K562 (cell line): ENCODE measurements around the gene SLC6A9. TPM values are rescaled to one million over a fixed set of nuclear protein-coding genes. Genes with fewer than 3 reads are reported as not detected.

Experiments used
- CHD1 ChIP-seq: fragments of 200-600 bp; sonication (generic); IDR thresholded peaks from one replicate; pipeline ENCODE4 v1.6.1; 2012; ENCODE audit warnings: mild to moderate bottlenecking, moderate library complexity, low read length, inconsistent platforms
- CSDE1 ChIP-seq, 2 experiments: fragments of 450-650 bp; IDR thresholded peaks; 2 replicates each; pipeline ENCODE4 v1.6.1; 2016; ENCODE audit warnings: mild to moderate bottlenecking in 1 of 2
- CXXC5 ChIP-seq: fragments of 250-450 bp; sonication (Bioruptor Pico); IDR thresholded peaks from 2 replicates; pipeline ENCODE4 v1.8.0; 2022; ENCODE audit warnings: inconsistent platforms, mild to moderate bottlenecking, moderate library complexity
- HDAC6 ChIP-seq: IDR thresholded peaks from 2 replicates; pipeline ENCODE4 v1.6.1; 2012; ENCODE audit warnings: low read depth, mild to moderate bottlenecking, control low read depth, inconsistent platforms, low read length, moderate library complexity
- HMGN3 ChIP-seq: IDR thresholded peaks from 2 replicates; pipeline ENCODE4 v1.6.1; 2011; ENCODE audit warnings: borderline replicate concordance, low read depth, mild to moderate bottlenecking, mixed read lengths, low read length; ENCODE audit not compliant: insufficient read length; ENCODE audit errors: extremely low read depth
- PCBP1 ChIP-seq: fragments of 200-400 bp; formaldehyde crosslinking; IDR thresholded peaks from 2 replicates; pipeline ENCODE4 v1.6.1; 2018; ENCODE audit warnings: mild to moderate bottlenecking, low read depth, low read length; ENCODE audit not compliant: poor library complexity, severe bottlenecking
- PHF8 ChIP-seq: fragments of 200-600 bp; sonication (generic); IDR thresholded peaks from 2 replicates; pipeline ENCODE4 v1.6.1; 2012; ENCODE audit warnings: mixed run types, mild to moderate bottlenecking, inconsistent platforms, low read length, moderate library complexity, borderline replicate concordance
- POLR2B ChIP-seq: fragments of 450-650 bp; IDR thresholded peaks from 2 replicates; pipeline ENCODE4 v1.6.1; 2018; ENCODE audit warnings: low read depth; ENCODE audit not compliant: partially characterized antibody
- POLR2G ChIP-seq: fragments of 200-400 bp; formaldehyde crosslinking; IDR thresholded peaks from 2 replicates; pipeline ENCODE4 v1.6.1; 2017; ENCODE audit warnings: low read depth, mild to moderate bottlenecking, antibody characterized with exemption, low read length, moderate library complexity
- SAP30 ChIP-seq: fragments of 200-600 bp; sonication (generic); IDR thresholded peaks from 2 replicates; pipeline ENCODE4 v1.6.1; 2012; ENCODE audit warnings: borderline replicate concordance, low read depth, mild to moderate bottlenecking, moderate library complexity, low read length, control low read depth, inconsistent platforms; ENCODE audit not compliant: insufficient read depth, poor library complexity, severe bottlenecking
- ZNF311 ChIP-seq: fragments of 250-450 bp; sonication (Bioruptor Pico); IDR thresholded peaks from 2 replicates; pipeline ENCODE4 v1.4.0; 2020; ENCODE audit warnings: mild to moderate bottlenecking, moderate library complexity
- ZNF79 ChIP-seq: fragments of 250-450 bp; sonication (Bioruptor Pico); IDR thresholded peaks from 2 replicates; pipeline ENCODE4 v1.4.0; 2020; ENCODE audit warnings: low read depth, mild to moderate bottlenecking, moderate library complexity
- polyA plus RNA-seq, 8 experiments: library from polyadenylated mRNA; depleted of rRNA in 4 of 8; stranded (reverse) in 5 of 8; unstranded in 3 of 8; fragments of >200 nt; fragmentation: Nextera tagmentation in 2 of 8; fragmentation: Illumina TruSeq in 1 of 8; extraction: Ambion mirVana in 2 of 8; extraction: Trizol in 1 of 8; gene quantifications; 2 replicates each; pipeline versions ENCODE4 v1.2.1 to v1.2.3, GENCODE V29; 2011 to 2014; ENCODE audit warnings: inconsistent platforms in 1 of 8, missing spikeins in 1 of 8
- total RNA-seq, 7 experiments: library from RNA; depleted of rRNA in 6 of 7; stranded (reverse); fragments of >200 nt in 6 of 7; fragmentation: Illumina TruSeq in 2 of 7; extraction: Trizol in 2 of 7; gene quantifications; 2 replicates each; pipeline versions ENCODE4 v1.2.1 to v1.2.3, GENCODE V29; 2011 to 2021; ENCODE audit warnings: low replicate concordance in 1 of 7
- TF ChIP-seq, protein P1 (sequence below): fragments of 250-450 bp; sonication (Bioruptor Pico); IDR thresholded peaks from 2 replicates; pipeline ENCODE4 v1.4.0; 2020; ENCODE audit warnings: mild to moderate bottlenecking, moderate library complexity
- TF ChIP-seq, protein P2 (sequence below), 3 experiments: IDR thresholded peaks in 2 of 3; conservative IDR thresholded peaks in 1 of 3; 2 replicates each; pipeline ENCODE4 v1.5.1; 2011 to 2012; ENCODE audit warnings: low read length in 3 of 3, mild to moderate bottlenecking in 3 of 3, control low read depth in 2 of 3, improper control_type of control experiment in 1 of 3, inconsistent platforms in 1 of 3, low read depth in 1 of 3, mixed read lengths in 1 of 3, moderate library complexity in 1 of 3; ENCODE audit not compliant: insufficient read depth in 2 of 3
- TF ChIP-seq, protein P3 (sequence below): fragments of 250-450 bp; sonication (Bioruptor Pico); IDR thresholded peaks from 2 replicates; pipeline ENCODE4 v1.9.0; 2021; ENCODE audit warnings: mild to moderate bottlenecking, inconsistent platforms

SLC6A9 gene
- total and polyA plus RNA-seq, 9 of the 15 experiments (the other 6 are each of a cell fraction or from before 2014, with no cell fraction given), result 0.17 to 18.7 (median 2.9) TPM

DNA sequence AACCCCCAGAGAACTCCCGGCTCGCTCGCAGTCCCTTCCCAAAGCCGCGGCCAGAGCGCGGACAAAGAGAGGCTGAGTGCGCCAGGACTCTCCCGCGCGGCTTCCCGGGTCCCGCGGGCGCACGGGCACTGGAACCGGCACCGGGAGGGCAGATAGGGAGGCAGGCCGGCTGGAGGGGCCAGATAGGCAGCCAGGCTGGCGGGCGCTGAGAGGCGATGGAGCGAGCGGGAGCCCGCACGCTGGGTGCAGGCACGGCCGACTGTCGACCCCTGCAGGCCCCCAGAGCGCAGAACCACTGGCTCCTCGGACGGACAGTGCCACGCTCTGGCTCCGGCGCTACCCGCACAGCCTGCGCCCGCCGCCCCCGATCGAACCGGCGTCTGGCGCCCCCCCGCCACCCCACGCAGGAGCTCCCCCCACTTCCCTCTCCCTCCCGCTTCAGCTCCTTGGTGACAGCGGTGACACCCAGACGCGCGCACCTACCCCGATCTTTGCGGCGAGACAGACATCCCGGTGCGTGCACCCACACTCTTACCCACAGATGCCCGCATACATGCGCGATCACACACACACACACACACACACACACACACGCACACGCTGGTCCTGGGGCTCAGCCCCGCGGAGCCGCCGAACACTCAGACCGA, 534 bp downstream of the SLC6A9 start (continued):
- TF ChIP-seq, protein P1, sequence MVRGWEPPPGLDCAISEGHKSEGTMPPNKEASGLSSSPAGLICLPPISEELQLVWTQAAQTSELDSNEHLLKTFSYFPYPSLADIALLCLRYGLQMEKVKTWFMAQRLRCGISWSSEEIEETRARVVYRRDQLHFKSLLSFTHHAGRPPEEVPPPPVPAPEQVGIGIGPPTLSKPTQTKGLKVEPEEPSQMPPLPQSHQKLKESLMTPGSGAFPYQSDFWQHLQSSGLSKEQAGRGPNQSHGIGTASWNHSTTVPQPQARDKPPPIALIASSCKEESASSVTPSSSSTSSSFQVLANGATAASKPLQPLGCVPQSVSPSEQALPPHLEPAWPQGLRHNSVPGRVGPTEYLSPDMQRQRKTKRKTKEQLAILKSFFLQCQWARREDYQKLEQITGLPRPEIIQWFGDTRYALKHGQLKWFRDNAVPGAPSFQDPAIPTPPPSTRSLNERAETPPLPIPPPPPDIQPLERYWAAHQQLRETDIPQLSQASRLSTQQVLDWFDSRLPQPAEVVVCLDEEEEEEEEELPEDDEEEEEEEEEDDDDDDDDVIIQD (CRISPR knock-in tag), result no peak
- TF ChIP-seq CHD1 (peak; percentile 65), SAP30 (peak; percentile 31), HDAC6 (0 out of 2 replicates have a peak, but pooled peaks have one; percentile 80), POLR2G (peak; percentile 28), ZNF79 (CRISPR knock-in tag) (no peak), CSDE1 (IDR thresholded peaks at IDR 0.05) (no peak), POLR2B (peak; percentile 27), ZNF311 (CRISPR knock-in tag) (no peak), CXXC5 (CRISPR knock-in tag) (no peak; the same call in 1 of the 2 replicates), PHF8 (peak; percentile 35; the same call in 1 of the 2 replicates), PCBP1 (peak; percentile 91), HMGN3 (peak; percentile 21)
- TF ChIP-seq, protein P2, sequence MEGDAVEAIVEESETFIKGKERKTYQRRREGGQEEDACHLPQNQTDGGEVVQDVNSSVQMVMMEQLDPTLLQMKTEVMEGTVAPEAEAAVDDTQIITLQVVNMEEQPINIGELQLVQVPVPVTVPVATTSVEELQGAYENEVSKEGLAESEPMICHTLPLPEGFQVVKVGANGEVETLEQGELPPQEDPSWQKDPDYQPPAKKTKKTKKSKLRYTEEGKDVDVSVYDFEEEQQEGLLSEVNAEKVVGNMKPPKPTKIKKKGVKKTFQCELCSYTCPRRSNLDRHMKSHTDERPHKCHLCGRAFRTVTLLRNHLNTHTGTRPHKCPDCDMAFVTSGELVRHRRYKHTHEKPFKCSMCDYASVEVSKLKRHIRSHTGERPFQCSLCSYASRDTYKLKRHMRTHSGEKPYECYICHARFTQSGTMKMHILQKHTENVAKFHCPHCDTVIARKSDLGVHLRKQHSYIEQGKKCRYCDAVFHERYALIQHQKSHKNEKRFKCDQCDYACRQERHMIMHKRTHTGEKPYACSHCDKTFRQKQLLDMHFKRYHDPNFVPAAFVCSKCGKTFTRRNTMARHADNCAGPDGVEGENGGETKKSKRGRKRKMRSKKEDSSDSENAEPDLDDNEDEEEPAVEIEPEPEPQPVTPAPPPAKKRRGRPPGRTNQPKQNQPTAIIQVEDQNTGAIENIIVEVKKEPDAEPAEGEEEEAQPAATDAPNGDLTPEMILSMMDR (IDR thresholded peaks at IDR 0.05 in 2 of 3, conservative IDR thresholded peaks at IDR 0.05 in 1 of 3; ENCODE audit: insufficient read depth in 2 of 3, low read depth in 1 of 3, low read length in 3 of 3), result peak in 2 of 3 experiments; percentile 50 to 77; a peak in 5 of 6 replicates
- TF ChIP-seq, protein P3, sequence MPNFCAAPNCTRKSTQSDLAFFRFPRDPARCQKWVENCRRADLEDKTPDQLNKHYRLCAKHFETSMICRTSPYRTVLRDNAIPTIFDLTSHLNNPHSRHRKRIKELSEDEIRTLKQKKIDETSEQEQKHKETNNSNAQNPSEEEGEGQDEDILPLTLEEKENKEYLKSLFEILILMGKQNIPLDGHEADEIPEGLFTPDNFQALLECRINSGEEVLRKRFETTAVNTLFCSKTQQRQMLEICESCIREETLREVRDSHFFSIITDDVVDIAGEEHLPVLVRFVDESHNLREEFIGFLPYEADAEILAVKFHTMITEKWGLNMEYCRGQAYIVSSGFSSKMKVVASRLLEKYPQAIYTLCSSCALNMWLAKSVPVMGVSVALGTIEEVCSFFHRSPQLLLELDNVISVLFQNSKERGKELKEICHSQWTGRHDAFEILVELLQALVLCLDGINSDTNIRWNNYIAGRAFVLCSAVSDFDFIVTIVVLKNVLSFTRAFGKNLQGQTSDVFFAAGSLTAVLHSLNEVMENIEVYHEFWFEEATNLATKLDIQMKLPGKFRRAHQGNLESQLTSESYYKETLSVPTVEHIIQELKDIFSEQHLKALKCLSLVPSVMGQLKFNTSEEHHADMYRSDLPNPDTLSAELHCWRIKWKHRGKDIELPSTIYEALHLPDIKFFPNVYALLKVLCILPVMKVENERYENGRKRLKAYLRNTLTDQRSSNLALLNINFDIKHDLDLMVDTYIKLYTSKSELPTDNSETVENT (CRISPR knock-in tag), result peak; percentile 43; the same call in 1 of the 2 replicates
